Skeletal muscle cell (primary cell): ENCODE results near the gene SCRT2.

Source experiments
- DNase-seq: peaks from one replicate; pipeline ENCODE4 v3.0.0-alpha.2; 2010; ENCODE audit warnings: low read depth
- H3K4me3 ChIP-seq: 2 replicates; pipeline ENCODE4 v1.5.1; 2011; ENCODE audit warnings: low read depth, mild to moderate bottlenecking, control low read depth, low read length, moderate library complexity

SCRT2 gene

DNA sequence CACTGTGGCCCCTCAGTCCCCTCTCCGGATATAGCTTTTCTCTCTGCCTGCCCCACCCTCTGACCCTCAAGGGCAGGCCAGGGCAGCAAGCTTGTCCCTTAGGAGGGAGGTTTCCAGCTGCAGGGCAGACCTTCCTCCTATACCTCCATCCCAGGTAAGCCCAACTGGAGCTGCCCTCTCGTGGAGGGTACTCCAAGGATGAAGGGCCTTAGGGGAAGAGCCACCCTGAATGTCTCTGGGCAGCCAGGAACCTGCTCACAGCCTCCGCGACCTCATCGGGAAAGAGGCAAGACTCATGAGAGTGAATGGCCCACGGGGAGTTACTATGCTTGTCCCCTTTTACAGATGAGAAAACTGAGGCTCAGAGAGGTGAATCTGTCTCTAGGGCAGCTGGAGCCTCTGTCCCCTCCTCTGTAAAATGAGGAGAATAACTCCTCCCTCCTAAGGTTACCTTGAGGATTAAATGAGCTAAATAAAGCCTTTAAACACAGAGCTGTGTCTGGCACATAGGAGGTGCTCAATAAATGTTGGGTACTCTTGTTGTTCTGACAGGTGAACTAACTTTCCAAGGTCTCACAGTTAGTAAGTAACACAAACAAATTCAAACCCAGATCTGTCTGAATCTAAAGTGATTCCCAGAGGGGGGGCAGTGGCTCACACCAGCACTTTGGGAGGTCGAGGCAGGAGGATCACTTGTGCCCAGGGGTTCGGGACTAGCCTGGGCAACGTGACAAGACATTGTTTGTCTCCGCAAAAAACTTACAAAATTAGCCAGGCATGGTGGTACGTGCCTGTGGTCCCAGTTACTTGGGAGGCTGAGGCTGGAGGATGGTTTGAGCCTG, 34.7 kb downstream of the SCRT2 start:
- no peak overlapping the region for H3K4me3 ChIP-seq
- no peak for DNase-seq

DNA sequence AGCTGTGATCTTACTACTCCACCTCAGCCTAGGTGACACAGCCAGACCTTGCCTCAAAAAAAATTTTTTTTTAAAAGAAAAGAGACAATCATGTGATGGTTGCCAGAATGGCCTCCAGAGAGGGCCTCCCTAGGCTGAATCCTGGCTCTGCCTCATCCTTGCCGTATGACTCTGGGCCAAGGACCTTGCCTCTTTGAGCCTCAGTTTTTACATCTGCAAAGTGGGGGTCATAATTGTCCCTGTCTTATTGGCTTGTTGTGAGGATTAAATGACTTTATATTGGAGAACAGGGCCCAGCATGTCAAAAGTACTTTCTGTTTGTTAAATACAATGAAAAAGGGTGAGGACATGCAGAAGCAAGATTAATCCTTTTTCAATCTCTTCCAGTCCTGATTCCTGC, 37.0 kb downstream of the SCRT2 start:
- H3K4me3 ChIP-seq: no peak overlapping the region
- no peak for DNase-seq

- H3K4me3 ChIP-seq: no peak overlapping the region
- DNase-seq: no peak
Observed at GRCh38 chr20:637559-637958, 38.0 kb downstream of the SCRT2 start.

GRCh38 chr20:635893-636338, 39.7 kb downstream of the SCRT2 start:
- no peak overlapping the region for H3K4me3 ChIP-seq
- DNase-seq: no peak

GRCh38 chr20:635028-635892, 40.3 kb downstream of the SCRT2 start:
- no peak for DNase-seq
- no peak overlapping the region for H3K4me3 ChIP-seq

- no peak overlapping the region for H3K4me3 ChIP-seq
- DNase-seq: no peak
Observed at GRCh38 chr20:634148-634925, 41.3 kb downstream of the SCRT2 start.

- no peak for DNase-seq
- no peak overlapping the region for H3K4me3 ChIP-seq
Observed at GRCh38 chr20:631101-631500, 44.5 kb downstream of the SCRT2 start.

- no peak overlapping the region for H3K4me3 ChIP-seq
- DNase-seq: no peak
Observed at GRCh38 chr20:626579-626978, 49.0 kb downstream of the SCRT2 start.

DNA sequence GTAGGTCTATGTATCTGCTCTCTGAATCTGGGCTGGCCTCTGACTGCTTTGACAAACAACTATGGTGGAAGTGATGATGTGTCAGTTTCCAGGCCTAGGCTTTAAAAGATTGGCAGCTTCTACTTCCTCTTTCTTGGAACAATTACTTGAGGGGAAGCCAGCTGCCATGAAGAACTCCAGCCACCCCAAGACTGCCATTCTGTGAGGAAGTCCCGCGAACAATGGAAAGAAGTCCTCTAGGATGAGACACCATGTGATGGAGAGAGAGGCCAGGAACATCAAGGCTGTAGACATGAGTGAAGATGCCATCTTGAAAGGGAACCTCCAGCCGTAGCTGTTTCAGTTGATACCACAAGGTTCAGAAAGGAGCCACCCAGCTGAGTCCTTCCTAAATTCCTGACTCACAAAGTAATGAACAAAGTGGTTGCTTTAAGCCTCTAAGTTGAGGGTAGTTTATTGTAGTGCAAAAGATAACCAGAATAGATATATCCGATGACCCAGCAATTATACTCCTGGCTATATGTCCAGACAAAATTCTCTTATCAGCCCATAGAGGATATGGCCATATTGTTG, 50.2 kb downstream of the SCRT2 start:
- H3K4me3 ChIP-seq: no peak overlapping the region
- DNase-seq: no peak

DNA sequence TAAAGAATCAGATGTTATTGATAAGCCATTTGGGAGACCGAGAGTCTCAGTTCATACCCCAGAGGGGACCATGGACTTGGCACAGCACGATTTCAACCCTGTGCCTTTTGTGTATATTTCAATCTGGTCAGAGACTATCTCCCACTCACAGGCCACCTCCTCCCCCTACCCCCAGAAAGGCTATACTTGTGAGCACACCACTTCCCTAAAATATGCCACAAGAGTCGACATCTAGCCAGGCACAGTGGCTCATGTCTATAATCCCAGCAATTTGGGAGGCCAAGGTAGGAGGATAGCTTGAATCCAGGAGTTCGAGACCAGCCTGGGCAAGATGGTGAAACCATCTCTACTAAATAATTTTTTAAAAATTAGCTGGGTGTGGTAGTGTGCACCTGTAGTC, 51.9 kb downstream of the SCRT2 start:
- H3K4me3 ChIP-seq: no peak overlapping the region
- DNase-seq: no peak

DNA sequence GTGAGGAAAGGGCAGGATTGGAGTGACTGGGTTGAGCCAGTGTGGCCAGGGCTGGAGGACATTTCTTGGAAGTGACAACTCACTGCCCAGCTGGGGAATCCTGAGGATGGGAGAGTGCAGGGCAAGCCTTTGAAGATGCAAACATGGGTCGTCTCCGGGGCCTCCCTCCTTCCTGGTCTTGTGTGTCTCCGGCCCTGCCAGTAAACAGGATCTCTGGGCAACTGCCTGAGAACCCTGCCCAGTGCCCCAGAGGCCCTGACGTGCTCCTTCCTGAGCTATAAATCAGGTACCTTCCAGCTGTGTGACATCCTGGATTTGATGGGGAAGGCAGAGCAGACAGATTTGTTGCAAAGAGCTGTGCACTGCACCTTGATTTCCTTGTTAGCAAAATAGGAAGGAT, 52.6 kb downstream of the SCRT2 start:
- no peak for DNase-seq
- no peak overlapping the region for H3K4me3 ChIP-seq

GRCh38 chr20:622161-622560, 53.4 kb downstream of the SCRT2 start:
- H3K4me3 ChIP-seq: no peak overlapping the region
- no peak for DNase-seq

DNA sequence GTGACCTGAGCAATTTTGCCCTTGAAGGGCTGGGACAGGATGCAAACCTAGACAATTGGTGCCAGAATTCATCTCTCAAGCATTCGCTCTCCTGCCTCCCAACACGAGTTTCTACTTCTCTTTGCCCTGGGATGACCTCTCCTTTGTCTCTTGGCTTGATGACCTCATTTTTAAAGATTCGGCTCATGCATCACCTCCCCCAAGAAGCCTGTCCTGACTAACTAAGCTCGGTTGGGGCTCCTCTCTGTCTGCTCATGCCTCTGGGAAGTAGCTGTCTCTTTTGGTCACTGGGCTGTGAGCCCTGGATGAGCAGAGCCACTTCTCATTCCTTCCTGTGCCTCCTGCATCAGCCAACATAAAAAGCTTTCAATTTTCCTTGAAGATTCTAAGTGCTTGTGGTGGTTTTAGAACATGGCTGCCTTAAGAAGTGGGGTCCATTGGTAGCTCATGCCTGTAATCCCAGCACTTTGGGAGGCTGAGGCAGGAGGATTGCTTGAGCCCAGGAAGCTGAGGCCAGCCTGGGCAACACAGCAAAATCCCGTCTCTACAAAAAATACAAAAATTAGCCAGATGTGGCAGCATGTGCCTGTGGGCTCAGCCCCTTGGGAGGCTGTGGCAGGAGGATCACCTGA, 54.4 kb downstream of the SCRT2 start:
- no peak overlapping the region for H3K4me3 ChIP-seq
- DNase-seq: no peak

DNA sequence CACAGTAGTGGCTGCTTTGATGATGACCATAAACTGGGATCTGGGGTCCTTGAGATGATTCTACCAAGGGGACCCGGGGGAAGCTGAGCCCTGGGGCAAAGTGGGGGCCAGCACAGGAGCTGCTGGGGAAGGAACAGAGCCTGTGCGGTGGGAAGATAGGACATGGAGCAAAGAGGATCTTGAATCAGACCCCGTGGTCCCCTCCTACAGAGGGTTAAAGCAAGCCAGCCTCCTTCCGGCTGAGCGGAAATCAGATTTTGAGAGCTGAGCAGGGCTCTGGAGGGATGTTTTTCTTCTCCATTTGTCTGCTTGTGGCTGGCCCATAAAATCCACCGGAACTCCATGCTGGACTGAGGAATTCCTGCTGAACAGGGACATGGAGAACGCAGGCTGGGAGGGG, 55.4 kb downstream of the SCRT2 start:
- no peak overlapping the region for H3K4me3 ChIP-seq
- DNase-seq: no peak

DNA sequence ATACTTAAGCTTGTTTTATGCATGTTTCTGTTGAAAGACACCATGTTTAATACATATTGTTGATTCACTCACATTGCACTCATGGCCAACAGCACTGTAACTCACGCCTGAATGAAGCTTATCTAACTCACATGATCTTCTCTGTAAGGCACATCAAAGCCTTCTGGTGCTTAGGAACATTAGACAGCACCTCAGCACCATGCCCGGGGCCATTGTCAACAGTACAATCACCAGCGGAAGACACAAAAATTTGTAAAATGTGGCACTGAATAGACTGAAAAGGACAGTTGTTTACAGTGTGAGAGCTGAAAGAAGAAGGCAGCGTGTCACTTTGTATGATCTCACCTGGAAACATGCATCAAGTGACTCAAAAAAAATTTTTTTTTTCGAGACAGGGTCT, 56.6 kb downstream of the SCRT2 start:
- no peak for DNase-seq
- no peak overlapping the region for H3K4me3 ChIP-seq

- DNase-seq: no peak
- no peak overlapping the region for H3K4me3 ChIP-seq
Observed at GRCh38 chr20:617934-618690, 57.5 kb downstream of the SCRT2 start.

DNA sequence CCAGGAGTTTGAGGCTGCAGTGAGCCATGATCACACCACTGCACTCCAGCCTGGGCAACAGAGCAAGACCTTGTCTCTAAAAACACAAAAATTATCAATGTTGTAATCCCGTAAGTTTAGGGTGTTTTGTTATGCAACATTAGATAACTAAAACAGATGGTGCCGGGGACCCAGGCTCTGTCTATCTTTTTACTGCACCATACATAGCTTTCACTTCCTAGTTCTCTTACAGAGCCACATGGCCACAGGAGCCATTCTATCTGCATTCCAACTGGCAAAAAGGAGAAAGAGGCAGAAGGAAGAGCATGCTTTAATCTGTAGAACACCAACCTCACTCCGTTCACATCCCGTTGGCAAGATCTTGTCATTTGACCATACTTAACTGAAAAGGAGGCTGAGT, 60.1 kb downstream of the SCRT2 start:
- H3K4me3 ChIP-seq: no peak overlapping the region
- DNase-seq: no peak

DNA sequence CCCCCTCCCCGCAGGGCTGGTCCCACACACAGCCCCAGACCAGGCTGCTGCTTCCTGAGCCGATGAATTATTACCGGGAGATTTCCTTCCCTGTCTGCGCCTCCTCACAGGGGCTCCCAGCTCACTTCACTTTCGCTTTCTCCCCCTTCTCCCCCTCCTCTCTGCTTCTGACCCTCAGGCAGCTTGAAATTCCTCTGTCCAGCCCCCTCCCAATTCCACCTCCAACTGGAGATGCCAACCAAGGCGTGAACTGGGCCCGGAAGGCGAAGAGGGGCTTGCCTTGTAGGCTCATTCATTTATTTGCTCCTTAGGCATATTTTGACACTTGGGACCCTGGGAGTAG, 63.8 kb downstream of the SCRT2 start:
- no peak overlapping the region for H3K4me3 ChIP-seq

More for the DNA sequence above, 63.8 kb downstream of the SCRT2 start:
- no peak for DNase-seq
